Right lung (tissue), 5 donors: Measurements from ENCODE around the gene DTX3. TPM values are rescaled to one million over a fixed set of nuclear protein-coding genes. Genes with fewer than 3 reads are reported as not detected.
"Not testable (repeated sequence)": the region's sequence is repeated elsewhere in the genome, so short reads cannot be mapped to it uniquely, and the experiment has no call there.

Experiments used
- DNase-seq, 2 donors: peaks; one replicate each; pipeline ENCODE4 v3.0.0-alpha.2; 2013
- polyA plus RNA-seq, 5 donors: library from polyadenylated mRNA; unstranded; fragments of 120-200 nt; gene quantifications; one replicate each; pipeline versions ENCODE4 v1.2.1 to v1.2.3, GENCODE V29; 2013; ENCODE audit warnings: inconsistent platforms in 1 of 5, low replicate concordance in 1 of 5; ENCODE audit not compliant: insufficient read length in 5 of 5, insufficient read depth in 1 of 5

Gene DTX3
- polyA plus RNA-seq, 5 donors = 52.7 to 65.6 (median 61.0) TPM

DNA sequence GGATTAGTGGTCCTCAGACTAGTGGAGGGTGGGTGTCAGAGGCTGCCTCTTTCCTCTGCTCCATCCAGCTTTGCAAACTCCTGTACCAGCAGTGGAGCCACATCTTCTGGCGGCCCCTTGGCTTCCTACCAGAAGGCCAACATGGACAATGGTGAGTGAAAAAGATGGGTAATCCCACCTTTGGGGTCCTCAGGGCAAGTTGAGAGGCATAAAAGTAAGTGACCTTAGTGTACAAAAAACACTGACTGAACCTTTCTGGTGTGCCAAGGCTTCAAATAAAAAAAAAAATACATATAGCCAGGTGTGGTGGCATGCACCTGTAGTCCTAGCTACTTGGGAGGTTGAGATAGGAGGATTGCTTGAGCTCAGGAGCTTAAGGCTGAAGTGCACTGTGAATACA is 22.8 kb upstream of the DTX3 start:
- DNase-seq = no peak

DNA sequence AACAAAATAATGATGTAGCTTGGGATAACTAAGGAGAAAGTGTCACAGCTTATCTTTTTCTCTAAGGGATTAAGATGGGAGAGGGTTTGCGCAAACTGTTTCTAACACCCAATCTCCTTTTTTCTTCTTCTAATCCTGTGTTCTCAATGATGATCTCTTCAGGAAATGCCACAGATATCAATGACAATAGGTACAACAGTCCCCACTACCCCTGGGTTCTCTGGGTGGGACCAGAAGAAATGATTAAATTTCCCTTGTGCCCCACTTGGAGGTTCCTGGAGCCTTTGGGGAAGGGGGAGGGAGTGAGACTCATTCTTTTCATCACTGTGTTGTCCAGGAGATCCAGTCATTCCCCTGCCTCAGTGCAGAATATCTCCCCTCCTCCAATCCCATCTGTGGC is 22.2 kb upstream of the DTX3 start:
- no peak for DNase-seq

DNA sequence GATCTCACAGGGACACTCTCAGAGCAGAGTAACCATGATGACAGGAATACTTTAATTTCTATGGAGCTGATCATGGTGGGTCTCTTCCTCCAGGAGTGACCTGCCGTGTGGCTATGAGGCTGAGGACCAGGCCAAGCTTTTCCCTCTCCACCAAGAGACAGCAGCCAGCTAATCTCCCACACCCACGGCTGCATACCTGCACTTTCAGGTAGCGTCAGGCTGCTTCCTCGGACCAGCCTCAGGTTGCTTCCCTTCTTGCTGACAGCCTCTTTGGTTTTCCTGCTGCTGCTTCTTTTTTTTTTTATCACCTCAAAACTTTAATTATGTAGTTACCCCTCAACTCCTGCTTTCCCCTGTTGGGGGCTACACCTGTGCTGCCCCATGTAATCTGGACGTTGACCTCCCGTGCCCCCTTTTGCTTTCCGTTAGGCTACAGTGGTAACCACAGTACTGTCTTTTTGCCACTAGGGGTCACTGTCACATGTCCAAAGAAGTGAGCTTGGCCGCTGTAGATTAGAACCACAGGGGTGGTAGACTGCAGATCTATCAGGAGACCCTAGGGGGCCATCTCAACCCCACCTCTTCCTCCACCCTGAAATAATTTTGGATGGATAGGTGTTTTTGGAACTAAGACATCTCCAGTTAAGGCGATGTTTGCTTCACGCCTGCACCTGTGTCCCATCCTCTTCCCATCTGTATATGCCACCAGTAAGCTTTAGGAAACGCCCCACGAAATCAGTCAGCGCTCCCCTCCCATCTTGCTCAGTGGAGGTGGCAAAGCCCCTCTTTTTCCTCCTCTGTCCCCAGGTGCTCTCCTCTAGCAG is 21.4 kb upstream of the DTX3 start:
- DNase-seq = peak; percentile 62 to 71

DNA sequence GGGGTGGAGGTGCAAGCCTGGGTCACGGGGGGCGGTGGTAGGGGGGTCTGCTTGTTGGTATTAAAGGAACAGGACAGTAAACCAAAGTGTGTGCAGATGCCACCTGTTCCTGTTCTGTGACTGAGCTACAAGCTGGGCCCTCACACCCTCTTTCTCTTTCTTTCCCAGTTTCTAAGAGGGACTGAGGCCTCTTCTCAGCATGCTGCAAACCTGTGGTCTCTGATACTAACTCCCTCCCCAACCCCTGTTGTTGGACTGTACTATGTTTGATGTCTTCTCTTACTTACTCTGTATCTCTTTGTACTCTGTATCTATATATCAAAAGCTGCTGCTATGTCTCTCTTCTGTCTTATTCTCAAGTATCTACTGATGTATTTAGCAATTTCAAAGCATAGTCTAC is 20.6 kb upstream of the DTX3 start:
- DNase-seq = no peak

DNA sequence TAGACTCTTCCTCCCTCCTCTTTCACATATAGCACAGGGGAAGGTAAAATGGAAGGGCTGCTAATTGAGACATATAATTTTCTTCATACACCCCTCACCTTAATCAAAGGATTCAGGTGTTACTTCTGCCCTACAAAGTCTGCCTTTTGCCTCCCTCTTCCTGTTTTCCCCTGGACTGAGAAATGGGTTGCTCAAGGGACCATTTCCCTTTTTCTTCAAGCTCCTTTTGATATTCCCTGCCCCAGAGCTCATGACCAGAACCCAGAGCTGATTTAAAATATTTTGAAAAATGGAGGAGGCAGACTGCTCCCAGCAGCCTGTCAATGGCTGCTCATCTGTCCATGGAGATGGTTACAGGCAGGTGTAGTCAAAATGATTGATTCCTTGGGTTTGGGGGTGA is 19.9 kb upstream of the DTX3 start:
- DNase-seq = no peak

DNA sequence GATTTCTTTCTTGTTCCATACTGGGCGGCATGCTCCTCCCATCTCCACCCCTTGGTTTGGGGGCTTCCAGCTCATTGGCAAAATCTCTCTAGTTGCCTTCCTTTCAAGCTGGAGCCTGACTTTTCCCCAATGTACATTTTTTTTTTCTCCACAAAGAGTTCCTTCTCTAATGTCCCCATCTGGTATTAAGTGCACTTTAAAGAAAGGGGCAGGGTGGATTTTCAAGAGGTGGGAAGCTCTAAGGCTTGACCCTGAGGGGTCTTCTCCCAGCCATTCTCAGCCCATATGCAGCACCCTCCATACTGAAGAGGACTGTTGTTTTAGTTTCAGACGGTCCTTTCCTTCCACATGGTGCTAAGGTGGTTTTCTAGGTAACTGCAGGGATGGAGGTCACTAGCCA is 19.5 kb upstream of the DTX3 start:
- no peak for DNase-seq

DNA sequence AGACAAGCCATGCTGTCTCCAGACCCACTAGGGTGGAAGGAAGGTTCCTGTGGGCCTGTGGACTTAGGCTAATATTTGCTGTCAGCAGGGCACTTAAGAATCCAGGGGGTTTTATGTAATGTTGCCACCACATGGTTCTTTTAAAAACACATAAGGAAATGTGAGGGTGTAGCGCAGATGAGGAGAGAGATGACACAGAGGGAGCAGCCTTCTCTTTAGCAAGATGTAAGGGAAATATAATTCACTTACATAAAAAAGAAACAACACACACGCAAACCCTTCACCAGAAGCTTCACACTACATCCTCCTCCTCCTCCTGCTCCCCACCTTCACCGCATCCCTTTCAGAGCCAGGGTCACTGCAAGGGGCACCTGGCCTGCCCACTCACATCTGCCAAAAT is 18.5 kb upstream of the DTX3 start:
- no peak for DNase-seq

DNA sequence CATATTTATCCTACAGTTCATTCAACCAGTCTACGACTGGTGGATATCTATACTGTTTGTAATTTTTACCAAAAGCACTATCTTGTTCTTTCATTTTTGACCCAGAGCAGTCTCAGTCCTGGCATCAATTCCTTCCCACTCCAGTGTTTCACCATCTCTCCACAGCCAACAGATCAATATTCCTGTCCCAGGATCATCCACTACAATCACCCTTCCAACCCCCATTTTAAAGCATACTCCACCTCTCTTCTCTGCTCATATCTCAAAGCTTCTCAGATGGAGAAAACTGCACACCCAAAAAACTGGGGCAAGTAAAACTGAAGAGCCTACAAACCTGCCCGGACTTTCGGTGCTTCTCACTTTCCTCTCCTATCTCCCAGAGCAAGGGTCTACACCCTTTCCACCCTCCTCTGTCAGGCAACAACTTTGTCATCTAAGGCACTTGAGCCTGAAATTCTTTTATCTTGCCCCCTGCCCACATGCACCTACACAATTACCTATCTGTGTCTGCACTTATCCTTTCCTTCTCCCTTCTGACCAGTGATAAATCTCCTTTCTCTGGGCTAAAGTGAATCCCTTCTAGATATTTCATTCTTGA is 17.7 kb upstream of the DTX3 start:
- DNase-seq = no peak

DNA sequence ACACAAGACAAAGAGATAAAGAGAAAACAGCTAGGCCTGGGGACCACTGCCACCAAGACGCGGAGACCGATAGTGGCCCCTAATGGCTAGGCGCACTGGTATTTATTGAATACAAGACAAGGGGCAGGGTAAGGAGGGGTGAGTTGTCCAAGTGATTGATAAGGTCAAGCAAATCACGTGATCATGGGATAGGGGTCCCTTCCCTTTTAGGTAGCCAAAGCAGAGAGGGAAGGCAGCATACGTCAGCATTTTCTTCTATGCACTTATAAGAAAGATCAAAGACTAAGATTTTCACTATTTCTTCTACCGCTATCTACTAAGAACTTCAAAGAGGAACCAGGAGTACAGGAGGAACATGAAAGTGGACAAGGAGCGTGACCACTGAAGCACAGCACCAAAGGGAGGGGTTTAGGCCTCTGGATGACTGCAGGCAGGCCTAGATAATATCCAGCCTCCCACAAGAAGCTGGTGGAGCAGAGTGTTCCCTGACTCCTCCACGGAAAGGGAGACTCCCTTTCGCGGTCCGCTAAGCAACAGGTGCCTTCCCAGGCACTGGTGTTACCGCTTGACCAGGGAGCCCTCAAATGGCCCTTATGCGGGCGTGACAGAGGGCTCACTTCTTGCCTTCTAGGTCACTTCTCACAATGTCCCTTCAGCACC is 15.5 kb upstream of the DTX3 start:
- DNase-seq = not testable (repeated sequence)

DNA sequence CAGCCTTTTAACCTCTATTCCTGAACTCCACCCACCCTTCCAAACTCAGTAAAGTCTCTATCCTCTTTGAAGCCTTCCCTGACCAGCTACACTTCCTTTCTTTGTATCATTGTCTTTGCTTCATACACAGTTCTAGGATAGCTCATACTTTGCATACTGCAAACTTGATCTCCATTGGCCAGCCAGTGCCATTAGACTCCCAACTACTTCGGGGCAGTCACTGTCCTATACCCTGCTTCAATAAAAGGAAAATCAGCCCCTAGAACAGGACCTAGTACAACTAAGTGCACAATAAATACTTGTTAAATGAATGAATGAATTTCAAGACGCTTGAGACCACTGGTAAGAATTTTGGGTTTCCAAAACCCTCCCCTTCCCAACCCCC is 14.2 kb upstream of the DTX3 start:
- DNase-seq = no peak

DNA sequence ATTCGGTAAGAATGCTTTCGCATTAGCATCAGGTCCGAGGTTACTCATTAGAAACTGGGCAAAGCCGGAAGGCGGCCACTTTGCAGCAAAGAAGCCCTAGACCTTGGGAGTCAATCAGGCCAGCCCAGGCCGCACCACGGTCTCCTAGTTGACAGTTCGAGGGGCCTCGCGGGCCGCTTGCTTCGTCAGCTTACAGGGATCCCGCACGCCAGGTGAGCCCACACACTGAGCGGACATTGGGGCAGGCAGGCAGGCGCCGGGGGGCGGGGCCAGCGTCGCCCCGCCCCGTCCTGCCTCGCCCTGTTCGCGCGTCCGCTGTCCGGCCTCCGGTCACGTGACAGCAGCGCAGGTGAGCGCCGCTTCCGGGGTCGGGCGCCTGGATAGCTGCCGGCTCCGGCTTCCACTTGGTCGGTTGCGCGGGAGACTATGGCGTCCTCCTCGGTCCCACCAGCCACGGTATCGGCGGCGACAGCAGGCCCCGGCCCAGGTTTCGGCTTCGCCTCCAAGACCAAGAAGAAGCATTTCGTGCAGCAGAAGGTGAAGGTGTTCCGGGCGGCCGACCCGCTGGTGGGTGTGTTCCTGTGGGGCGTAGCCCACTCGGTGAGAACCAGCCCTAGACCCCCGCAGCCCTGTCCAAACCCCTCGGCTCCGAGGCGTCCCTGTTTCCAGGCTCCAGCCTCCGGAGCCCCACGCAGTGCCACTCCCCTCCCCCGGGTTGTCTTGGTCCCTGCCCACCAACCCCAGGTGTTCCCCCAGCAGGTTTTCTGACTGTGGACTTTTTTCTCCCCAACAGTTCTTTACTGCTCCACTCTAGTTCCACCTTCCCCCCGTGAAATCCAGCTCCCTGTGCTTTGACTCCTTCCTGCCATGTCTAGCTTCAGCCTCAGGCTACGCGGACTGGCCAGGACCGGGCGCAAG is 13.5 kb upstream of the DTX3 start, which contains the start of gene PIP4K2C:
Gene PIP4K2C, plus strand, starts transcription at position 329 of the 918 bp plus-strand sequence. Its CDS starts 98 bp downstream, at position 427.
- peak; percentile 72 to 75 for DNase-seq

DNA sequence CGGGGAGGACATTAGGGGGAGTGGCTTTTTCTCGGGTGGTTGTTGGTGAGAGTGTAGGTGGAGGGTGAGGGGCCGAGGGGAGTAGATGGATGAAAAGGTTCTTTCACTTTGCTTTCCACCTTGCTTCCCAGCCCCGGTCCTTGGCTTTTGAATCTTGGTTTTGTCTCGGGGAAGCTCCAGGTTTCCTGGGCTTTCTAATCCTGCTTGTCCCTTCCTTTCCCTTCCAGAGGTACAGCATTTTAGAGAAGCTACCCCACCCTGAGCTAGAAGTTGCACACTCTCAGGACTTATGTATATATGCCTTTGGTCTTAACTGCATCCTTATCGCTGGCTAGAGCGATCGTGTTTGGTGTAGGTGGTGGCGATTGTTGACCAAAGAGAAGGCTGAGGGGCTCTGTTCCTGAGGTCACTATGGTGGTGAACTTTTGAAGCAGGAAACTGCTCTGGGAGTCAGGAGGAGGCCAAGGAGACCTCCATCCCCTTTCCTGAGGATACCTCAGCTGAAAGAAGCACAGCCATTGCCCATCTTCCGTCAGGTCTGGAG is 12.8 kb upstream of the DTX3 start:
- no peak for DNase-seq

DNA sequence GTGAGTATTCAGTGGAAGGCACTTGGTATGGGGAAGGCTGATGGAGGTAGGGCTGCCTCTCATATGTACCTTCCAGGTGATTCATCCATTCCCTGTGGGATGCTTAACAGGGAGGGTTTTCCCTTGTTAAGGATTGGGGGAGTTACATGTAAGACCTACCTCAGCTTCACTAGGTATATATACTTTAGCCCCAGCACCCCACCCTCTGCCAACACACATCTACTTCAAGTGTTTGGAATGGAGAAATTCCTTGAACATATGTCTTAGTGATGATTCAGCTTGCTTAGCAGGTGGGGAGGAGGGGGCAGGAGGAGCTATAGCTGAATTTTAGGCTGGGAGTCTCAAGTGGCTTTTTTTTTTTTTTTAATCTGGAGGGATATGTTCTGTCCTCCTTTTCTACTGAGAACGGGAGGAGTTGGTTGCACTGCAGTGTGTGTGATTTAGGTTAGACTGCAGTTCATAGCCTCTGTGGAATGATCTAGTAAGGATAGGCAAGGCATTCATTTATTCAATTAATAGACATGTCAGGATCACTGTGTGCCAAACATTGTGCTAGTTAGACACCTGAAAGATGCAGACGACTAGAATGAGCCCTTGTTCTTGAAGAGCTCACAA is 12.0 kb upstream of the DTX3 start:
- no peak for DNase-seq

DNA sequence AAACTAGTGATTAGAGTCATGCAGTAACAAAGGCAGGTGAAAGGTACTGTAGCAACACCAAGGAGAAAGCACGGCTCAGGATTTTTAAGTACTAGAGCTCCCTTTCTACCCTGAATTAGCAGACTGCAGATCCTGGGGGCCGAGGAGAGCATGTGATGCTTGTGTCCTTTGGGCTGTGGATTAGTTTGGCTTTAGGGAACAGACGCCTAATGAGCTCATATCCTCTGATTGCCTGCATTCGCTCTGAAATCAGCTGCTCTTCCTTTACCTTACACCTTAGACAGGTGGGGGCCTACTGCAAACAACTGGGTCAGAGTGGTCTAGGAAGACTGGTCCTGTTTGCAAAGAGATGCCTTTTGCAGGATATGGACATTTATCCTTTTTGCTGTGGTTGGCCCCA is 11.4 kb upstream of the DTX3 start:
- DNase-seq = no peak

DNA sequence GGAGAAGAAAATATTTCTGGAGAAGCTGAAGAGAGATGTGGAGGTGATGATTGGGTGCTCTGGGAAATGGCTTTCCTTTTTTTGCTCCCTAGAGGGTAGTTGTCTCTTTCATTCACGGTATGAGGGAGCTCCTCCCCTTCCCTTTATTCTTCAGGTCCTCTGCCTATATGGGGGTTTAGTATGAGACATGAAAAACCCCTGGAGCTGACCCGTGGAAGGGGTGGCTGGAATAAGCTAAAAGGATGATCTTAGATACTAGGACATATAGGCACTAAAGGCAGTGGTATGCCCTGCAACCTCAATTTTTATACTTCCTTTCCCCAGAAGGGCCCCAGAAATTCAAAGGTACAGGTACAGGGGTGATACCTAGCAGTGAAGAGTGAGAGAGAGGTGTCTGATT is 4.2 kb upstream of the DTX3 start:
- no peak for DNase-seq

DNA sequence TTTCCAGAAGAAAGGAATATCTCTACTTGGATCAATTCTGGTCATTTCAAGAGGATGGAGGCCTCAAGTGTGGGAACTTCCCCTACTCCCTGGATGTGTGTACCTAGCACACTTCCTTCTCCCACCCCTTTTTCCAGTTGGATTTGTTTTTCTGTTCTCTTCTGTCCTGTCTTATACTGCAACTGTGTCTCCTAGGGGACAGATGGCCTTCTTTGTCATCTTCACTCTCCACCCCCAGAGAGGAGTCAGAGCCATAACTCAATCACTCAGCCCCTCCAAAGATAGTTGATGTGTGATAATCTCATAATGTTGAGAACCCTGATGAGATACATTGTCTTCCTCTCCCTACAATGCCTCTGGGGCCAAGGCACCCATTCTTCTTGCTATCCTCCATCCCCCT is 2.1 kb upstream of the DTX3 start:
- DNase-seq = no peak

DNA sequence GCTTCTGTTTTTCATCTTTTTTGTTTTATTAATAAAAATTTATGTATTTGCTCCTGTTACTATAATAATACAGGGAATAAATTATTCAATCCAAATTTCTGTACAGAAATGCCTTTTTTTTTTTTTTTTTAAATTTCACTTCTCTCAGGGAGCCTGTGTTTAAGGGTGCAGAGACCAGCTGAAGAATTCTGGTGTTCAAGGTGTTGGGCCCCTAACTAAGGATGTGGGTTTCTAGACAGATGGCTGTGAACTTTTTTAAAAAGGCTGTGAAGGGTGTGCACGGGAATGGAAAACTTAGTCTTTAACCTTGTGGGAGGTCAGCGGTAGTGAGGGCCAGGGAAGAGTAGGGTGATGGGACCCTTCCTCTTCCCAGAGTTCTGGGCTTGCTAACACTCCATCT is 1.3 kb upstream of the DTX3 start:
- no peak for DNase-seq

DNA sequence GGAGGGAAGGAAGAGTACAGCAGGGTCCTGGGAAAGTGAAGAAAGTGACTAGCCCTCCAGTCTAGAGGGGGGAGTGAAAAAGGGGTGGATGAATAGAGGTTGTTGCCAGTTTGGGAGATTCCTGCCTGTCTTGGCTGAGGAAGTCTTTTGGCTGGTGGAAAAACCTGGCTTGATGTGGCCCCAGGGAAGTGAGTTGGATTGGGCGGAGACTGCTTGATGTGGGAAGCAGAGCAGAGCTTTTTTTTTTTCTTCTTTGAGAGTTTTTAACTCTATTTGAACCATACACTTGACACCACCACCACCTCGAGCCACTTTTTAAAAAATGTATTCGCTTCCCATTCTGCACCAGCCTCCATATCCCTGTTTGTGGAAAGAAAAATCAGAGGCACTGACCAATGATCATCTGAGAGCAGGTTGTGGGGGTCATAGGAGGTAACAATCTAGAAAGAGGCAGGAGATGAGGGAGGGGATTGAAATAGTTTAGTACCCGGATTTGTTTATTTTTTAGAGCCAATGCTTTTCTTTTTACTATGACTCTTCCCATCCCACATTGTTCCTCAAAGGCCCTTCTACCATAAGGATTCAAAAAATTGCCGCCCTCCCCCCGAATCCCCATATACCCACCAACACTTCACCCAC is 690 bp upstream of the DTX3 start:
- DNase-seq = peak; percentile 65 to 70

DNA sequence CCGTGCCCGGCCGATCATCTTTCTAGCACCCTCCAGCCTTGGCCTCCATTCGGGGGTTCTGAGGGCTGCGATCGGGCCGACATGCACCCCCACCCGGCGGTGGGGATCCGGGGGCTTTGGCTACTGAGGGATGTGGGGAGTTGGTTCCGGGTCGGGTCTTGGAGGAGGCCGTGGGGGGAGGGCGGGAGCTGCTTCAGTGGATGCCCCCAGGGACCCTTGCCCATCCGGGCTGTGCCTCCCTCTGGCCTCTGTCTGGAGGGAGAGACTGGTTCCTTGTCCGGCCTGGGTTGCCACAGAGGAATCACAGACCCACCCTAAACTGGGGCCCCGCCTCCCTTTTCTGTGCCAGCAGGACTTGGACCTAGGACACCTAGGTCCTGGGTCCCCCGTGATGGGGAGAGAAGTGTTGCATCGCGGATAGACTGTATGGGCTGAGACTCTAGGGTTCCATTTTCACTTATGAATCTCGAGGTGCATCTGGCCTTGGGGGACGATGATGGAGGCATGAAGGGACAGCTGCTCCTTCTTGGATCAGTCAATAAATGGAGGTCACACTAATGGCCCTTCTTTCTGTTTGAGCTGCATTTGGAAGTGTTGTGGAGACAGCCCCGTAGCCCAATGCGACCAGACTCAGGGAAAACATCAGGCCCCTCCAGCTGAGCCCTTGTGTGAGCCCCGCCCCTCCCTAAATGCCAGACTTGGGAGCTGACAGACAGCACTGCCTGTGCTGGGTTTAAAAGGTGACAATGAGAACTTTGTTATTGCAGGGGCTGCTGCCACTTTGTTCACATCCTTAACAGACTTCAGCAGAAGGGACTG is 577 bp downstream of the DTX3 start:
- DNase-seq = no peak

DNA sequence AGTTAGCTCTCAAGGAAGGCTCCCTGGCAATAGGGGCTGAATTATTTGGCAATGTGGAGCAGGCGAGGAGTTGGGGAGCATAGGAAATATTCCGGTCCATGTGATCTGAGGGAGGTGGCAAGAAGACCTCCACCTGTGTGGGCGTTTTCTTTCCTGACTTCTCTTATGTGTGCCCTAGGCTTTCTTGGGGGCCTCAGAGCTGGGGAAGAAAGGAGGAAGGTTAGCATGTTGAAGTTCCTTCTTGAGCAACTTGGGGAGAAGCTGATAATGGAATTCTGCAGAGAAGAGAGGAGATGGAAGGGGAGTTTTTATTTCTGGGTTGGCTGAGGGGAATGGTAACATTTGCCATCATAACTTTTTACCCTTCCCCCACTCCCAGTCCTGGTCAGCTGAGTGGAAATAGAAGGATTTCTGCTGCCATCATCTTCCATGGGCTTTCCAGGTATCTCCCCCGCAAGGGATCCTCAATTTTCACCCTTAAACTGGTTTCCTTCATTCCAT is 1.2 kb downstream of the DTX3 start:
- DNase-seq = no peak
